Activated naive CD8-positive, alpha-beta T cell treated with anti-CD3 and anti-CD28 coated beads for 36 hours (primary cell): ENCODE results near the gene SAMD14. TPM values are rescaled to one million over a fixed set of nuclear protein-coding genes. Genes with fewer than 3 reads are reported as not detected.

ENCODE experiments used
- DNase-seq: peaks from one replicate; pipeline ENCODE4 v3.0.0; 2021
- H3K27ac Mint-ChIP-seq: one replicate; pipeline ENCODE4 v1.8.0; 2022; ENCODE audit warnings: mild to moderate bottlenecking, moderate library complexity, mixed read lengths
- H3K27me3 Mint-ChIP-seq: one replicate; pipeline ENCODE4 v1.8.0; 2022; ENCODE audit warnings: mild to moderate bottlenecking, mixed read lengths
- H3K36me3 Mint-ChIP-seq: one replicate; pipeline ENCODE4 v1.8.0; 2021; ENCODE audit warnings: mild to moderate bottlenecking, mixed read lengths
- H3K4me1 Mint-ChIP-seq: one replicate; pipeline ENCODE4 v1.8.0; 2021; ENCODE audit warnings: mixed read lengths
- H3K4me3 Mint-ChIP-seq: one replicate; pipeline ENCODE4 v1.8.0; 2022; ENCODE audit warnings: mild to moderate bottlenecking, moderate library complexity, mixed read lengths
- H3K9me3 Mint-ChIP-seq: one replicate; pipeline ENCODE4 v1.8.0; 2022; ENCODE audit warnings: mixed read lengths
- total RNA-seq, 2 experiments: library from RNA; stranded (reverse); gene quantifications; one replicate each; pipeline ENCODE4 v1.2.3, GENCODE V29; 2021

Gene SAMD14
- total RNA-seq, 2 experiments from 2014 or later = 0.47 to 0.66 TPM

DNA sequence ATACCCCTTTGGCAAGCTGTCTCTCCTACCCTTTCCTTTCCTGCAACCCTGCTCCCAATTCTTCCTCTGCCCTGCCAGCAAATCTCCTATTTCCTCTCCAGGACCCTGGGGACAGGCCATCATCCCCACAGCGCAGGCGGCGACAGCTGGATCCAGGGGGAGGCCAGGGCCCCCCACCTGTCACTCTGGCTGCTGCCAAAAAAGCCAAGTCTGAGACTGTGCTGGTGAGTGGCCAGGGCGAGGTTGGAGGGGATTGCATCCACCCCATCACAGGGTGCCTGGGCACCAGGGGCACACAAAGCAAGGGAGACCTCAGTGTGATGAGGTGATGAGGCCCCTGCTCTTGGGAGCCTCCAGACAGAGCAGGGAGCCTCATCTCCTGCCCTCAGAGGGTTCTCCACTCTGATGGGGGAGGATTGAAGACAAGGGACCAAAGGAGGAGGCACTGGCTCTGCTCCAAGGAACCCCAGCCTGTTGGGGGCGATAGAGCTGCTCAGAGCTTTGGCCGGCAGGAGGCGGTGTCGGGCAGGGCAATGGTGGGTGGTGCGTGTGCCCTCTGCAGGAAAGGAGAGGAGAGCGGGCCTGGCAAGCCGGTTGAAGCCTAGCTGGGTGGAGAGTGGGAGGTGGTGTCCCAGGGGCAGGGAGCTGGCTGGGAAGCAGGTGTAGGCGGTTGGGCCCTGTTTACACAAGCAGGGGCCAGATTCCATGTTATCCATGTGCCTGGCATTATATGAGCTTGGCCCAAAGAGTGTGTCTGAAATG is 50.4 kb downstream of the SAMD14 start:
- H3K4me3 Mint-ChIP-seq = no peak overlapping the region
- DNase-seq = no peak
- no peaks in the 10 kb centered on the region for H3K36me3 Mint-ChIP-seq
- H3K27me3 Mint-ChIP-seq = no peaks in the 10 kb centered on the region
- no peak overlapping the region for H3K27ac Mint-ChIP-seq
- H3K4me1 Mint-ChIP-seq = no peaks in the 10 kb centered on the region
- no peaks in the 10 kb centered on the region for H3K9me3 Mint-ChIP-seq

DNA sequence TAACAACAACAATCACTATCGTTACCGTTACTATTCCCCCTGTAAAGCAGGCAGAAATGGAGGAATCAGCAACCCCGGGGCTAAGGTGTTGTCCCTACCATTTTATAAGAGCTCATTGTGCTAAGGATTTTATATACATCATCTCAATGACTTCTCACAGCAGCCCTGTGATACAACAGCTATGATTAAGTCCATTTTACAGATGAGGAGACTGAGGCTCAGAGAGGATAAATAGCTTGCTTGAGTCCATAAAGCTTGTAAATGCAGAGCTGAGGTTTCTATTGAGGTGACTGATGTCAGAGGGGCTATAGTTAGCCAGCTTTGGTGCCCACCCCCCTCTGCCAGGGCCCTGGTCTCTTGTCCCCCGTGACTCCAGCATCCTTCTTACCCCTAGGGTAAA is 51.5 kb downstream of the SAMD14 start:
- Mint-ChIP-seq H3K9me3 (no peaks in the 10 kb centered on the region), H3K27ac (no peak overlapping the region), H3K4me1 (no peaks in the 10 kb centered on the region), H3K27me3 (no peaks in the 10 kb centered on the region), H3K36me3 (no peaks in the 10 kb centered on the region), H3K4me3 (no peak overlapping the region)
- DNase-seq = no peak

DNA sequence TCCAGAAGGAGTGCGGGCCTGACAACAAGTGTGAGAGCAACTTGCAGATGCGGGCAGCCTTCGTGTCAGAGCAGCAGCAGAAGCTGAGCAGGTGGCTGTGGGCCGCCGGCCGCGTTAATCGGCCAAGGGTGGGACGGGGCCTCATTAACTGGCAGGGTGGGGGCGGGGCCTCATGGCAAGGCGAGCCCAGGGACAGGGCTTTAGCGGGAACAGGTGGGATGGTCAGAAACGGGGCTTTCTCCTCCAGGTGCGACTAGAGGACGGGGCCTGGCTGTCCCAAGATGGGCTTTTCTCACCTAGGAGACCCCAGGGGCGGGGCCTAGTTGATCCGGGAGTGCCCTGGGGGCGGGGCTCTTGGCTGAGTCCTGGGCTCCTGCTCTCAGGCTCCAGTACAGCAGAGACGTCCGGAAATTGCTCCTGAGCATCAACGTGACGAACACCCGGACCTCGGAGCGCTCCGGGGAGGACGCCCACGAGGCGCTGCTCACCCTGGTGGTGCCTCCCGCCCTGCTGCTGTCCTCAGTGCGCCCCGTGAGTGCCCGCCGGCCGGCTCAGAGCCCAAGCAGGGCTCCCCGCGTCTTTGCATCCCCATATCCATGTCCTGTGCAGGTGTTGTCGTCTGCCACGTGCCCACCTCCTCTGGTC is 53.2 kb downstream of the SAMD14 start:
- Mint-ChIP-seq H3K4me1 (no peaks in the 10 kb centered on the region), H3K27me3 (no peaks in the 10 kb centered on the region), H3K9me3 (no peaks in the 10 kb centered on the region), H3K27ac (no peak overlapping the region), H3K4me3 (no peak overlapping the region), H3K36me3 (peaks cover under 1% of the 10 kb centered on the region)
- no peak for DNase-seq

GRCh38 chr17:50076221-50076590 is 53.8 kb downstream of the SAMD14 start:
- H3K27ac Mint-ChIP-seq = no peak overlapping the region
- no peak for DNase-seq

GRCh38 chr17:50075446-50076032 is 54.4 kb downstream of the SAMD14 start:
- no peak overlapping the region for H3K27ac Mint-ChIP-seq
- H3K9me3 Mint-ChIP-seq = no peaks in the 10 kb centered on the region
- no peak for DNase-seq
- H3K4me3 Mint-ChIP-seq = no peak overlapping the region
- no peaks in the 10 kb centered on the region for H3K27me3 Mint-ChIP-seq
- H3K36me3 Mint-ChIP-seq = peaks cover 9% of the 10 kb centered on the region
- H3K4me1 Mint-ChIP-seq = no peaks in the 10 kb centered on the region

More at GRCh38 chr17:50076221-50076590, 53.8 kb downstream of the SAMD14 start:
- no peaks in the 10 kb centered on the region for H3K4me1 Mint-ChIP-seq
- peaks cover 6% of the 10 kb centered on the region for H3K36me3 Mint-ChIP-seq
- no peak overlapping the region for H3K4me3 Mint-ChIP-seq
- no peaks in the 10 kb centered on the region for H3K9me3 Mint-ChIP-seq
- H3K27me3 Mint-ChIP-seq = no peaks in the 10 kb centered on the region

GRCh38 chr17:50074227-50074626 is 55.7 kb downstream of the SAMD14 start:
- H3K36me3 Mint-ChIP-seq = peaks cover 12% of the 10 kb centered on the region
- no peak overlapping the region for H3K27ac Mint-ChIP-seq
- no peak overlapping the region for H3K4me3 Mint-ChIP-seq
- H3K4me1 Mint-ChIP-seq = no peaks in the 10 kb centered on the region
- H3K9me3 Mint-ChIP-seq = no peaks in the 10 kb centered on the region
- no peak for DNase-seq
- no peaks in the 10 kb centered on the region for H3K27me3 Mint-ChIP-seq

DNA sequence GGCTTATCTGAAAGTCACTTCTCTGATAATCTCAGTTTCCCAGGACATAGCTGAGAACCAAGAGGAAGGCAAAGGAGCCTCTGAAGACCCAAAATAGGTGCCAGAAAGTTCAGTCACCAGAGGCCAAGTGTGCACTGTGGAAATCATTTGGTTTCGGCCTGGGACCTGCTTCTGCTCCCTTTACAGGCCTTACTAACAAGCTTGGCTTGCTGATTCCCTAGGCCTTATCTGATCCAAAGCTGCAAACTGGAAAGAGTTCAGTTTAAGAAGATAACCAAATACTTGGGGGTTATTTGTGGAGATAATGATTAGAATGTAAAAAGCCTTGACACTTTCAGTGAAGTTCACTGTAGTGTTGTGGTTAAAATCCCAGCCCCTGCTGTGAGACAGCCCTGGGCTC is 57.0 kb downstream of the SAMD14 start:
- Mint-ChIP-seq H3K9me3 (no peaks in the 10 kb centered on the region), H3K36me3 (peaks cover 12% of the 10 kb centered on the region), H3K27ac (no peak overlapping the region), H3K27me3 (no peaks in the 10 kb centered on the region), H3K4me3 (no peak overlapping the region), H3K4me1 (no peaks in the 10 kb centered on the region)
- no peak for DNase-seq

DNA sequence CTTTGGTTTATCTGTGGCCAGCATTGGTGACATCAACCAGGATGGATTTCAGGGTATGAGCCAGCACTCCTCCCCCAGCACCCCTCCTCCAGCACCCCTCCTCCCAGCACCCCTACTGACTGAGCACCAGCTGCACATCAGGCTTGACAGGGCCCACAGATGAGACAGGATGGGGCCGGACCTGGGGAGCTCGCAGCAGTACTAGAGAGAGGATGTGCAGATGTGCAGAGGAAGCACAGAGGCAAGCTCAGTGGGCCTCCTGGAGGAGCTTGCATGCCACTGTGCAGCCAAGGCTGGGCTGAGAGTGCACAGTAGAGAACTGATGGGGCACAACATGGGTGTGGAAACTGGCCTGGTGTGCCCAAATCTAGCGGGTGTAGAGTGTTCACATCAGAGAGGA is 57.8 kb downstream of the SAMD14 start:
- DNase-seq = no peak
- H3K4me3 Mint-ChIP-seq = no peak overlapping the region
- no peaks in the 10 kb centered on the region for H3K9me3 Mint-ChIP-seq
- H3K27me3 Mint-ChIP-seq = no peaks in the 10 kb centered on the region
- H3K4me1 Mint-ChIP-seq = no peaks in the 10 kb centered on the region
- no peak overlapping the region for H3K27ac Mint-ChIP-seq
- H3K36me3 Mint-ChIP-seq = peaks cover 12% of the 10 kb centered on the region

DNA sequence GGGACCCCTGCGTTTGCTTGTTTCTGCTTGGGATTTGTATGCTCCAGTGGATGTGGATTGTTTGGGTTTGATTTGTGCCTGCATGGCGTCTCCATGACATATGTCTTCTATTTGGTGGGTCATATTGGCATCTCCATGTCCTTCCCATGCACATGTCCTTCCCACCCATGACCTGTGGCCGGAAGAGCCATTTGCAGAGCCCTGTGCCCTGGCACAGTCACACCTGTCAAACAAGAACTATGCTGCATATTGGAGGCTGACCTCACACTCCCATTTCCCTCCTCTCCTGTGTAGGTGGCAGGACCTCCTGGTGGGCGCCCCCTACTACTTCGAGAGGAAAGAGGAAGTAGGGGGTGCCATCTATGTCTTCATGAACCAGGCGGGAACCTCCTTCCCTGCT is 58.3 kb downstream of the SAMD14 start:
- Mint-ChIP-seq H3K4me1 (no peaks in the 10 kb centered on the region), H3K36me3 (peaks cover 12% of the 10 kb centered on the region), H3K27me3 (no peaks in the 10 kb centered on the region), H3K9me3 (no peaks in the 10 kb centered on the region), H3K27ac (no peak overlapping the region), H3K4me3 (no peak overlapping the region)
- DNase-seq = no peak

DNA sequence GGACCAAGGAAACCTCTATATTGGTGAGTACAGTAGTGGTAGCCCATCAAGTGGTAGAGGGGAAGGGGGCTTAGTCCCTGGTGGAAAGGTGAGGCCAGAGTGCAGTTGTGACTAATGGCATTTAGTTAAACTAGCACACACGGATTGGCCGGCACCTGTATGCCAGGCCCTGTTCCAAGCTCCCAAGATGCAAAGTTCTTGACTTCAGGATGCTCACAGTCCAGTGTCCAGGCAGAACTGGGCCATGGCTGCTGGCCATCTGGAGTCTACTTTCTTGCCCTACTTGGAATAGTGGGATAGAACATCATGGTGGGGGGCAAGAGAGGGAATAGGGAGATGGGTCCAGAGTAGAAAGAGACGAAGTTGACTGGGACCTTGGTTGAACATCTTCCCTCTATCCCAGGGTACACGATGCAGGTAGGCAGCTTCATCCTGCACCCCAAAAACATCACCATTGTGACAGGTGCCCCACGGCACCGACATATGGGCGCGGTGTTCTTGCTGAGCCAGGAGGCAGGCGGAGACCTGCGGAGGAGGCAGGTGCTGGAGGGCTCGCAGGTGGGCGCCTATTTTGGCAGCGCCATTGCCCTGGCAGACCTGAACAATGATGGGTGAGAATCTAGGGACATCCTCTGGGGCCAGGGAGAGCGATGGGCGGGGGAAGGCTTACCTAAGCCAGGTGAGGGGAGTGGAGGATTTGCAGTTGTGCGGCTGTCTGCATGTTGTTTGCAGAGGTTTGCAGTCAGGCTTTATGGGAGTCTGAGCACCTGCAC is 58.9 kb downstream of the SAMD14 start:
- no peaks in the 10 kb centered on the region for H3K4me1 Mint-ChIP-seq
- no peak for DNase-seq
- H3K27me3 Mint-ChIP-seq = no peaks in the 10 kb centered on the region
- H3K4me3 Mint-ChIP-seq = no peak overlapping the region
- H3K9me3 Mint-ChIP-seq = no peaks in the 10 kb centered on the region
- peaks cover 12% of the 10 kb centered on the region for H3K36me3 Mint-ChIP-seq
- no peak overlapping the region for H3K27ac Mint-ChIP-seq

- DNase-seq = no peak
- Mint-ChIP-seq H3K4me3 (no peak overlapping the region), H3K4me1 (no peaks in the 10 kb centered on the region), H3K36me3 (peaks cover 12% of the 10 kb centered on the region), H3K9me3 (no peaks in the 10 kb centered on the region), H3K27ac (no peak overlapping the region), H3K27me3 (no peaks in the 10 kb centered on the region)
Measured at GRCh38 chr17:50067996-50068395, 62.0 kb downstream of the SAMD14 start.

- Mint-ChIP-seq H3K27ac (no peak overlapping the region), H3K9me3 (no peaks in the 10 kb centered on the region), H3K4me3 (no peak overlapping the region), H3K36me3 (peaks cover 12% of the 10 kb centered on the region), H3K27me3 (no peaks in the 10 kb centered on the region), H3K4me1 (no peaks in the 10 kb centered on the region)
- DNase-seq = no peak
Measured at GRCh38 chr17:50066995-50067394, 63.0 kb downstream of the SAMD14 start.

- Mint-ChIP-seq H3K9me3 (no peaks in the 10 kb centered on the region), H3K4me3 (no peak overlapping the region), H3K27ac (no peak overlapping the region), H3K27me3 (no peaks in the 10 kb centered on the region), H3K4me1 (no peaks in the 10 kb centered on the region), H3K36me3 (peaks cover 3% of the 10 kb centered on the region)
- DNase-seq = no peak
Measured at GRCh38 chr17:50065056-50065455, 64.9 kb downstream of the SAMD14 start.

DNA sequence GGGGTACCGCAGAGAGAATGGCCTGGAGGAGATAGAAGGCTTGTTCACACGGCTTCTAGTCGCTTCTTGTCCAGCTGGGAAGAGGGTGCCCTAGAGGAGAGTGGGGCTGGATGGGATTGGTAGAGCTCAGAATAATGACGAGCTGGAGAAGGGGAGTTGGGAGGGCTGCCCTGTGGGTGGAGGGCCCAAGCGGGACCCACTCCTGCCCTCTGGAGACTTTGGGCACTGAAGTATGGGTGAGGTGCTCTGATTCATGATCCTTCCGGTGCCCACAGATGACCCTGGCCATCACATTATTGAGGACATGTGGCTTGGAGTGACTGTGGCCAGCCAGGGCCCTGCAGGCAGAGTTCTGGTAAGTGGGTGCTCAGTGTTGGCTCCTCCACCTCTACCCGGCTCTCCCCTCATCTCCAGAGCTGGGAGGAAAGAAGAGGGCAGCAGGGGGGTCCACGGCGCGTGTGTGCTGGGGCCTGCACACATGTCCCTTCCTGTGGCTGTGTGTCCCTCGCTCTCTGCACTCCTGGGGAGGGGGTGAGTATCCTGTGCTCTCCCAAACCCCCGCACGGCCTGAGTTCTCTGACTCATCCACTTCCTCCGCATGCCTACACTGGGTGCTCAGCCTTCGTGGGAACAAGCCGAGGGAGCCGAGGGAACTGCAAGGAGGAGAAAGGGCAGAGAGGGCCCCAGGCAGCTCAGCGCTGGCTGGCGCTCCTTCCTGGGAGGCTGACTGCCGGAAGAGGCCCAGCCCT is 65.5 kb downstream of the SAMD14 start:
- Mint-ChIP-seq H3K4me3 (no peak overlapping the region), H3K27me3 (no peaks in the 10 kb centered on the region), H3K9me3 (no peaks in the 10 kb centered on the region), H3K27ac (no peak overlapping the region), H3K36me3 (no peaks in the 10 kb centered on the region), H3K4me1 (no peaks in the 10 kb centered on the region)
- no peak for DNase-seq
